ENCODE results near the gene TMPRSS6. TPM values are rescaled to one million over a fixed set of nuclear protein-coding genes. Genes with fewer than 3 reads are reported as not detected.

The TMPRSS6 gene
- total and polyA plus RNA-seq, 2 donors (not counting 1 experiment from before 2014, with no cell fraction given), result not detected

GRCh38 chr22:37048133-37048532 is 61.4 kb downstream of the TMPRSS6 start:
- Histone ChIP-seq H3K9me3 (ENCODE audit: control insufficient read depth, insufficient read depth, low read depth, low read length) (no peaks in the 10 kb centered on the region), H3K36me3 (ENCODE audit: control insufficient read depth, insufficient read depth, low read length) (no peaks in the 10 kb centered on the region), H3K79me2 (ENCODE audit: control insufficient read depth, insufficient read depth, low read length) (no peaks in the 10 kb centered on the region), H3K27me3 (ENCODE audit: control insufficient read depth, insufficient read depth, low read length) (no peaks in the 10 kb centered on the region), H3K9ac (ENCODE audit: insufficient read depth, low read length) (no peak overlapping the region), H2AFZ (ENCODE audit: low read length) (no peak overlapping the region), H3K4me3 (replicated peaks in 1 of 4; ENCODE audit: control extremely low read depth in 1 of 4, insufficient read depth in 1 of 4, low read depth in 3 of 4, low read length in 4 of 4) (no peak overlapping the region), H4K20me1 (ENCODE audit: control insufficient read depth, extremely low read depth, insufficient read depth, low read length) (no peaks in the 10 kb centered on the region), H3K4me2 (ENCODE audit: extremely low read depth, insufficient read depth, low read length) (no peak overlapping the region), H3K27ac (ENCODE audit: insufficient read depth, low read length) (no peak overlapping the region), H3K4me1 (ENCODE audit: control insufficient read depth, extremely low read depth, insufficient read depth, low read length) (peaks cover 4% of the 10 kb centered on the region)
- DNase-seq (ENCODE audit: low read depth in 2 of 2), result peak in 1 of 2 donors; percentile 17
- no peak for TF ChIP-seq EZH2 (IDR thresholded peaks at IDR 0.05; ENCODE audit: low read length, missing control alignments)
- TF ChIP-seq CTCF (conservative IDR thresholded peaks at IDR 0.05 in 1 of 2, IDR thresholded peaks at IDR 0.05 in 1 of 2; ENCODE audit: low read depth in 1 of 2, low read length in 2 of 2), result no peak

GRCh38 chr22:37047006-37047405 is 62.5 kb downstream of the TMPRSS6 start:
- Histone ChIP-seq H3K27ac (ENCODE audit: insufficient read depth, low read length) (no peak overlapping the region), H3K79me2 (ENCODE audit: control insufficient read depth, insufficient read depth, low read length) (no peaks in the 10 kb centered on the region), H3K4me2 (ENCODE audit: extremely low read depth, insufficient read depth, low read length) (no peak overlapping the region), H2AFZ (ENCODE audit: low read length) (no peak overlapping the region), H3K4me1 (ENCODE audit: control insufficient read depth, extremely low read depth, insufficient read depth, low read length) (no peaks in the 10 kb centered on the region), H3K36me3 (ENCODE audit: control insufficient read depth, insufficient read depth, low read length) (no peaks in the 10 kb centered on the region), H3K4me3 (replicated peaks in 1 of 4; ENCODE audit: control extremely low read depth in 1 of 4, insufficient read depth in 1 of 4, low read depth in 3 of 4, low read length in 4 of 4) (no peak overlapping the region), H3K9me3 (ENCODE audit: control insufficient read depth, insufficient read depth, low read depth, low read length) (no peaks in the 10 kb centered on the region), H3K9ac (ENCODE audit: insufficient read depth, low read length) (no peak overlapping the region), H3K27me3 (ENCODE audit: control insufficient read depth, insufficient read depth, low read length) (no peaks in the 10 kb centered on the region), H4K20me1 (ENCODE audit: control insufficient read depth, extremely low read depth, insufficient read depth, low read length) (no peaks in the 10 kb centered on the region)
- no peak for DNase-seq (ENCODE audit: low read depth in 2 of 2)
- TF ChIP-seq CTCF (conservative IDR thresholded peaks at IDR 0.05 in 1 of 2, IDR thresholded peaks at IDR 0.05 in 1 of 2; ENCODE audit: low read depth in 1 of 2, low read length in 2 of 2), result no peak
- no peak for TF ChIP-seq EZH2 (IDR thresholded peaks at IDR 0.05; ENCODE audit: low read length, missing control alignments)

- no peak overlapping the region for H3K4me2 ChIP-seq (ENCODE audit: extremely low read depth, insufficient read depth, low read length)
- no peak overlapping the region for H3K4me3 ChIP-seq (replicated peaks in 1 of 4; ENCODE audit: control extremely low read depth in 1 of 4, insufficient read depth in 1 of 4, low read depth in 3 of 4, low read length in 4 of 4)
- DNase-seq (ENCODE audit: low read depth in 2 of 2), result no peak
- H3K27me3 ChIP-seq (ENCODE audit: control insufficient read depth, insufficient read depth, low read length), result no peaks in the 10 kb centered on the region
- H4K20me1 ChIP-seq (ENCODE audit: control insufficient read depth, extremely low read depth, insufficient read depth, low read length), result no peaks in the 10 kb centered on the region
- no peaks in the 10 kb centered on the region for H3K4me1 ChIP-seq (ENCODE audit: control insufficient read depth, extremely low read depth, insufficient read depth, low read length)
- no peaks in the 10 kb centered on the region for H3K36me3 ChIP-seq (ENCODE audit: control insufficient read depth, insufficient read depth, low read length)
- H3K9me3 ChIP-seq (ENCODE audit: control insufficient read depth, insufficient read depth, low read depth, low read length), result no peaks in the 10 kb centered on the region
- no peak overlapping the region for H3K27ac ChIP-seq (ENCODE audit: insufficient read depth, low read length)
- H3K9ac ChIP-seq (ENCODE audit: insufficient read depth, low read length), result no peak overlapping the region
- no peaks in the 10 kb centered on the region for H3K79me2 ChIP-seq (ENCODE audit: control insufficient read depth, insufficient read depth, low read length)
- H2AFZ ChIP-seq (ENCODE audit: low read length), result no peak overlapping the region
- TF ChIP-seq CTCF (conservative IDR thresholded peaks at IDR 0.05 in 1 of 2, IDR thresholded peaks at IDR 0.05 in 1 of 2; ENCODE audit: low read depth in 1 of 2, low read length in 2 of 2) (no peak), EZH2 (IDR thresholded peaks at IDR 0.05; ENCODE audit: low read length, missing control alignments) (no peak)
Measured at GRCh38 chr22:37046589-37046988, 62.9 kb downstream of the TMPRSS6 start.
